ENCODE results near the gene GPLD1.

The GPLD1 gene

GRCh38 chr6:24504649-24505586 lies 15.5 kb upstream of the GPLD1 start:
- Histone ChIP-seq H3K36me3 (peaks cover 37 to 53% (median 42%) of the 10 kb centered on the region in 3 donors), H3K4me1 (no peaks in the 10 kb centered on the region), H3K27me3 (no peaks in the 10 kb centered on the region), H3K9me3 (no peaks in the 10 kb centered on the region), H3K27ac (no peak overlapping the region), H3K4me3 (no peak overlapping the region)
- intact Hi-C loops (cut with DNase I; ENCODE audit: low total_unique reads), result no loop called here
- DNase-seq, result no peak
- no peak for TF ChIP-seq CTCF (IDR thresholded peaks at IDR 0.05)

- Histone ChIP-seq H3K27me3 (no peaks in the 10 kb centered on the region), H3K4me3 (no peak overlapping the region), H3K36me3 (peaks cover 37 to 53% (median 39%) of the 10 kb centered on the region in 3 donors), H3K9me3 (no peaks in the 10 kb centered on the region), H3K4me1 (no peaks in the 10 kb centered on the region), H3K27ac (no peak overlapping the region)
- TF ChIP-seq CTCF (IDR thresholded peaks at IDR 0.05), result no peak
- intact Hi-C loops (cut with DNase I; ENCODE audit: low total_unique reads), result no loop called here
- DNase-seq, result no peak
These were observed 14.9 kb upstream of the GPLD1 start for GRCh38 chr6:24504287-24504648.

- Histone ChIP-seq H3K36me3 (peaks cover 26 to 34% (median 31%) of the 10 kb centered on the region in 3 donors), H3K27me3 (no peaks in the 10 kb centered on the region), H3K27ac (no peak overlapping the region), H3K4me1 (no peaks in the 10 kb centered on the region), H3K4me3 (no peak overlapping the region), H3K9me3 (no peaks in the 10 kb centered on the region)
- intact Hi-C loops (cut with DNase I; ENCODE audit: low total_unique reads), result no loop called here
- TF ChIP-seq CTCF (IDR thresholded peaks at IDR 0.05), result no peak
- no peak for DNase-seq
These were observed 12.5 kb upstream of the GPLD1 start for GRCh38 chr6:24501914-24502313.

- no peak for TF ChIP-seq CTCF (IDR thresholded peaks at IDR 0.05)
- Histone ChIP-seq H3K4me1 (peaks cover 0 to 1% (median 0%) of the 10 kb centered on the region in 4 donors), H3K36me3 (peaks cover 26 to 32% (median 31%) of the 10 kb centered on the region in 3 donors), H3K27ac (no peak overlapping the region), H3K9me3 (no peaks in the 10 kb centered on the region), H3K4me3 (no peak overlapping the region), H3K27me3 (no peaks in the 10 kb centered on the region)
- intact Hi-C loops (cut with DNase I; ENCODE audit: low total_unique reads), result no loop called here
- DNase-seq, result no peak
These were observed 12.0 kb upstream of the GPLD1 start for GRCh38 chr6:24501374-24501773.

GRCh38 chr6:24500683-24501082 lies 11.3 kb upstream of the GPLD1 start:
- intact Hi-C loops (cut with DNase I; ENCODE audit: low total_unique reads), result no loop called here
- DNase-seq, result no peak
- Histone ChIP-seq H3K9me3 (no peaks in the 10 kb centered on the region), H3K27me3 (no peaks in the 10 kb centered on the region), H3K36me3 (peaks cover 26 to 29% (median 26%) of the 10 kb centered on the region in 3 donors), H3K4me3 (no peak overlapping the region), H3K27ac (no peak overlapping the region), H3K4me1 (peaks cover 0 to 8% (median 4%) of the 10 kb centered on the region in 4 donors)
- TF ChIP-seq CTCF (IDR thresholded peaks at IDR 0.05), result no peak

Measured in tibial artery (tissue), 4 donors.